ENCODE data around the gene HSFY1. TPM values are rescaled to one million over a fixed set of nuclear protein-coding genes. Genes with fewer than 3 reads are reported as not detected.
"Not testable (repeated sequence)": the region's sequence is repeated elsewhere in the genome, so short reads cannot be mapped to it uniquely, and the experiment has no call there.

HSFY1 gene, protein sequence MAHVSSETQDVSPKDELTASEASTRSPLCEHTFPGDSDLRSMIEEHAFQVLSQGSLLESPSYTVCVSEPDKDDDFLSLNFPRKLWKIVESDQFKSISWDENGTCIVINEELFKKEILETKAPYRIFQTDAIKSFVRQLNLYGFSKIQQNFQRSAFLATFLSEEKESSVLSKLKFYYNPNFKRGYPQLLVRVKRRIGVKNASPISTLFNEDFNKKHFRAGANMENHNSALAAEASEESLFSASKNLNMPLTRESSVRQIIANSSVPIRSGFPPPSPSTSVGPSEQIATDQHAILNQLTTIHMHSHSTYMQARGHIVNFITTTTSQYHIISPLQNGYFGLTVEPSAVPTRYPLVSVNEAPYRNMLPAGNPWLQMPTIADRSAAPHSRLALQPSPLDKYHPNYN
- not detected for total RNA-seq (ENCODE audit: unreplicated experiment)
- long read RNA-seq: 0 reads

- not testable (repeated sequence) for H3K4me1 Mint-ChIP-seq (ENCODE audit: low read depth, unreplicated experiment); H3K4me3 Mint-ChIP-seq (ENCODE audit: unreplicated experiment); H3K36me3 Mint-ChIP-seq (ENCODE audit: unreplicated experiment); DNase-seq; H3K27ac Mint-ChIP-seq (ENCODE audit: unreplicated experiment); H3K9me3 Mint-ChIP-seq (ENCODE audit: unreplicated experiment); H3K27me3 Mint-ChIP-seq (ENCODE audit: unreplicated experiment)
These were observed at the start of gene HSFY1 for GRCh38 chrY:18546420-18546819. Gene HSFY1 (plus strand): TSS chrY:18546720. CDS start chrY:18546788, 68 bp downstream.

GRCh38 chrY:18504266-18504665 lies 42.3 kb upstream of the HSFY1 start:
- H3K27ac Mint-ChIP-seq (ENCODE audit: unreplicated experiment); H3K4me3 Mint-ChIP-seq (ENCODE audit: unreplicated experiment); H3K36me3 Mint-ChIP-seq (ENCODE audit: unreplicated experiment); H3K9me3 Mint-ChIP-seq (ENCODE audit: unreplicated experiment); H3K27me3 Mint-ChIP-seq (ENCODE audit: unreplicated experiment); H3K4me1 Mint-ChIP-seq (ENCODE audit: low read depth, unreplicated experiment); DNase-seq: not testable (repeated sequence)

GRCh38 chrY:18530995-18531655 lies 15.4 kb upstream of the HSFY1 start:
- not testable (repeated sequence) for H3K4me3 Mint-ChIP-seq (ENCODE audit: unreplicated experiment); DNase-seq; H3K4me1 Mint-ChIP-seq (ENCODE audit: low read depth, unreplicated experiment); H3K36me3 Mint-ChIP-seq (ENCODE audit: unreplicated experiment); H3K27me3 Mint-ChIP-seq (ENCODE audit: unreplicated experiment); H3K9me3 Mint-ChIP-seq (ENCODE audit: unreplicated experiment); H3K27ac Mint-ChIP-seq (ENCODE audit: unreplicated experiment)

DNA sequence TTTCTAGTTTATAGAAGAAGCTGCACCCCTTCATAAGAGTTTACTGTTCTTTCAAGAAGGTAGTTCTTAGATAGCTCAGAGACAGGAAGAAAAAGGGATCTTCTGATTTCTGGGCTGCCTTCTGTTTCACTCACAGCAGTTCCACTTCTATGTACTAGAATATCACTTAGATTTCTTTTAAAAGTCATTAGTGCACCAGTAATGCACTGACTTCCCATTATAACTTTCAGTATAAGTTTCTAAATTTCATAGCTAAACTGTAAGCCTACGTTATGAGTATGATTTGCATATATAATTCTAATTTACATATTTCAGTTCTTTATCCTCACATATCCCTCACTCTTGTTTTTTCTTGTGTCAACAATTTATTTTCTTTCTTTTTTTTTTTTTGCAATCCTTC lies 7.6 kb upstream of the HSFY1 start:
- H3K9me3 Mint-ChIP-seq (ENCODE audit: unreplicated experiment); DNase-seq; H3K27me3 Mint-ChIP-seq (ENCODE audit: unreplicated experiment); H3K4me1 Mint-ChIP-seq (ENCODE audit: low read depth, unreplicated experiment); H3K36me3 Mint-ChIP-seq (ENCODE audit: unreplicated experiment); H3K4me3 Mint-ChIP-seq (ENCODE audit: unreplicated experiment); H3K27ac Mint-ChIP-seq (ENCODE audit: unreplicated experiment): not testable (repeated sequence)

GRCh38 chrY:18553132-18553531 lies 6.6 kb downstream of the HSFY1 start:
- H3K9me3 Mint-ChIP-seq (ENCODE audit: unreplicated experiment); H3K36me3 Mint-ChIP-seq (ENCODE audit: unreplicated experiment); DNase-seq; H3K27me3 Mint-ChIP-seq (ENCODE audit: unreplicated experiment); H3K4me3 Mint-ChIP-seq (ENCODE audit: unreplicated experiment); H3K4me1 Mint-ChIP-seq (ENCODE audit: low read depth, unreplicated experiment); H3K27ac Mint-ChIP-seq (ENCODE audit: unreplicated experiment): not testable (repeated sequence)

DNA sequence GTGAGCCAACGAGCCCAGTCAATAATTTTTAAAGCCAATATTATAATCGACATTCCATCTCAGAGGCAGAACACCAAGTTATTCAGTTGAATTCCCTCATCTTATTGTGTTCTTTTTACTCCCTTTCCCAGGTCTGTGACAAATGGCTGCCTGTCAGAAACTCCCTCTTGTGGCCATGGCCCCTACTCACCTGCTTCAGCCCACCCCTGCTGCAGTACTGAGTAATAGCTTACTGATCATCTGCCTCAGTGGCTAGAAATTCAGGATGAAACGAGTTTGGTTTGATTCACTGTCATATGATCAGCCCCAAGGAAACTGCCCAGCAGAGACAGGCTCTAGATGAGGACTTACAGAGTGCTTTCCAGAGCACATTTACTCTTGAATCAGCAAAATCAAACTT lies 19.4 kb downstream of the HSFY1 start:
- not testable (repeated sequence) for H3K27me3 Mint-ChIP-seq (ENCODE audit: unreplicated experiment); H3K36me3 Mint-ChIP-seq (ENCODE audit: unreplicated experiment); H3K27ac Mint-ChIP-seq (ENCODE audit: unreplicated experiment); H3K4me3 Mint-ChIP-seq (ENCODE audit: unreplicated experiment); DNase-seq; H3K4me1 Mint-ChIP-seq (ENCODE audit: low read depth, unreplicated experiment); H3K9me3 Mint-ChIP-seq (ENCODE audit: unreplicated experiment)

Other genes starting within 250 kb of the HSFY1 start
- 0.51 TPM for gene HSFY2, start 227.0 kb downstream of the HSFY1 start, total RNA-seq (ENCODE audit: unreplicated experiment)